H9 (cell line): Measurements from ENCODE around the gene BARX1. TPM values are rescaled to one million over a fixed set of nuclear protein-coding genes. Genes with fewer than 3 reads are reported as not detected.

Source experiments
- DNase-seq: peaks from one replicate; pipeline ENCODE4 v3.0.0-alpha.2; 2017
- H2AFZ ChIP-seq: one replicate; pipeline ENCODE4 v1.6.1; 2013; ENCODE audit warnings: mild to moderate bottlenecking, low read length, control low read depth, moderate library complexity
- H2AK5ac ChIP-seq: 2 replicates; pipeline ENCODE4 v1.6.1; 2013; ENCODE audit warnings: low read length, control low read depth, mixed read lengths; ENCODE audit not compliant: insufficient read length
- H2BK120ac ChIP-seq: one replicate; pipeline ENCODE4 v1.6.1; 2013; ENCODE audit warnings: low read depth, mild to moderate bottlenecking, low read length, control low read depth, inconsistent platforms; ENCODE audit not compliant: poor library complexity, severe bottlenecking
- H2BK12ac ChIP-seq: 2 replicates; pipeline ENCODE4 v1.6.1; 2013; ENCODE audit warnings: low read length, control low read depth, mixed read lengths, low read depth; ENCODE audit not compliant: insufficient read length
- H2BK15ac ChIP-seq: 2 replicates; pipeline ENCODE4 v1.6.1; 2013; ENCODE audit warnings: low read depth, low read length, control low read depth
- H2BK20ac ChIP-seq: one replicate; pipeline ENCODE4 v1.6.1; 2013; ENCODE audit warnings: low read depth, mild to moderate bottlenecking, low read length, control low read depth, inconsistent platforms; ENCODE audit not compliant: poor library complexity, severe bottlenecking
- H2BK5ac ChIP-seq: 2 replicates; pipeline ENCODE4 v1.6.1; 2013; ENCODE audit warnings: low read length, control low read depth, mixed read lengths; ENCODE audit not compliant: insufficient read length
- H3K14ac ChIP-seq: 2 replicates; pipeline ENCODE4 v1.6.1; 2013; ENCODE audit warnings: low read length, control low read depth; ENCODE audit not compliant: insufficient read depth
- H3K18ac ChIP-seq: 2 replicates; pipeline ENCODE4 v1.6.1; 2013; ENCODE audit warnings: low read depth, mild to moderate bottlenecking, mixed read lengths, low read length, control low read depth; ENCODE audit not compliant: insufficient read length
- H3K23ac ChIP-seq: 2 replicates; pipeline ENCODE4 v1.6.1; 2013; ENCODE audit warnings: low read length, control low read depth, mixed read lengths, low read depth; ENCODE audit not compliant: insufficient read length
- H3K23me2 ChIP-seq: 2 replicates; pipeline ENCODE4 v1.6.1; 2013; ENCODE audit warnings: low read depth, mild to moderate bottlenecking, mixed read lengths, low read length, control low read depth; ENCODE audit not compliant: insufficient read length, poor library complexity, severe bottlenecking
- H3K27ac ChIP-seq: 2 replicates; pipeline ENCODE4 v1.5.1; 2013; ENCODE audit warnings: low read length, control low read depth, mixed read lengths, low read depth; ENCODE audit not compliant: insufficient read length
- H3K27me3 ChIP-seq: 2 replicates; pipeline ENCODE4 v1.6.1; 2013; ENCODE audit warnings: low read length, control low read depth, inconsistent platforms; ENCODE audit not compliant: insufficient read depth
- H3K4ac ChIP-seq: 2 replicates; pipeline ENCODE4 v1.6.1; 2013; ENCODE audit warnings: low read depth, mild to moderate bottlenecking, control low read depth, inconsistent platforms, low read length, moderate library complexity
- H3K4me1 ChIP-seq: 2 replicates; pipeline ENCODE4 v1.6.1; 2013; ENCODE audit warnings: low read length, control low read depth, inconsistent platforms; ENCODE audit not compliant: insufficient read depth
- H3K4me2 ChIP-seq: 2 replicates; pipeline ENCODE4 v1.6.1; 2013; ENCODE audit warnings: low read length, control low read depth, mixed read lengths; ENCODE audit not compliant: insufficient read length, insufficient read depth
- H3K56ac ChIP-seq: 2 replicates; pipeline ENCODE4 v1.6.1; 2013; ENCODE audit warnings: low read depth, mild to moderate bottlenecking, mixed read lengths, low read length, control low read depth; ENCODE audit not compliant: insufficient read length
- H3K79me1 ChIP-seq: 2 replicates; pipeline ENCODE4 v1.6.1; 2013; ENCODE audit warnings: low read depth, mild to moderate bottlenecking, moderate library complexity, low read length, control low read depth, inconsistent platforms; ENCODE audit not compliant: insufficient read depth, poor library complexity, severe bottlenecking
- H3K79me2 ChIP-seq: 2 replicates; pipeline ENCODE4 v1.6.1; 2013; ENCODE audit warnings: low read length, control low read depth, inconsistent platforms; ENCODE audit not compliant: insufficient read depth
- H3K9ac ChIP-seq: 2 replicates; pipeline ENCODE4 v1.6.1; 2013; ENCODE audit warnings: low read length, control low read depth, mixed read lengths; ENCODE audit not compliant: insufficient read length; ENCODE audit errors: extremely low read depth
- H3K9me3 ChIP-seq: one replicate; pipeline ENCODE4 v1.6.1; 2013; ENCODE audit warnings: low read depth, low read length, inconsistent platforms; ENCODE audit not compliant: control insufficient read depth
- H3T11ph ChIP-seq: one replicate; pipeline ENCODE4 v1.6.1; 2013; ENCODE audit warnings: mild to moderate bottlenecking, low read length, control low read depth, inconsistent platforms
- H4K20me1 ChIP-seq: one replicate; pipeline ENCODE4 v1.6.1; 2013; ENCODE audit not compliant: control insufficient read depth, insufficient read length, insufficient read depth
- H4K5ac ChIP-seq: 2 replicates; pipeline ENCODE4 v1.6.1; 2013; ENCODE audit warnings: low read depth, mild to moderate bottlenecking, mixed read lengths, low read length, control low read depth; ENCODE audit not compliant: insufficient read length
- H4K8ac ChIP-seq: replicated peaks from 2 replicates; pipeline ENCODE4 v1.6.1; 2013; ENCODE audit warnings: low read length, control low read depth, mixed read lengths, low read depth; ENCODE audit not compliant: insufficient read length
- H4K91ac ChIP-seq: 2 replicates; pipeline ENCODE4 v1.6.1; 2013; ENCODE audit warnings: low read depth, mild to moderate bottlenecking, moderate library complexity, mixed read lengths, low read length, control low read depth; ENCODE audit not compliant: insufficient read length
- H3K27ac Mint-ChIP-seq, 3 experiments: 2 replicates in 2 of 3; 3 replicates in 1 of 3; pipeline ENCODE4 v1.8.0; 2020 to 2021; ENCODE audit warnings: mixed read lengths in 3 of 3, mild to moderate bottlenecking in 1 of 3, moderate library complexity in 1 of 3
- H3K27me3 Mint-ChIP-seq: 2 replicates; pipeline ENCODE4 v1.8.0; 2021; ENCODE audit warnings: low read depth, mild to moderate bottlenecking, moderate library complexity, mixed read lengths
- H3K36me3 Mint-ChIP-seq, 3 experiments: 2 replicates in 2 of 3; 3 replicates in 1 of 3; pipeline ENCODE4 v1.8.0; 2020 to 2021; ENCODE audit warnings: low read depth in 3 of 3, mixed read lengths in 3 of 3; ENCODE audit not compliant: insufficient read depth in 1 of 3
- H3K4me1 Mint-ChIP-seq, 2 experiments: 2 replicates each; pipeline ENCODE4 v1.8.0; 2020; ENCODE audit warnings: mixed read lengths in 2 of 2
- H3K4me3 Mint-ChIP-seq, 2 experiments: 2 replicates in 1 of 2; 3 replicates in 1 of 2; pipeline ENCODE4 v1.8.0; 2020 to 2021; ENCODE audit warnings: mild to moderate bottlenecking in 2 of 2, mixed read lengths in 2 of 2, moderate library complexity in 1 of 2
- H3K9me3 Mint-ChIP-seq, 2 experiments: 2 replicates in 1 of 2; 3 replicates in 1 of 2; pipeline ENCODE4 v1.8.0; 2020; ENCODE audit warnings: mild to moderate bottlenecking in 2 of 2, mixed read lengths in 2 of 2, moderate library complexity in 1 of 2
- WGBS: extraction: QIAGEN DNeasy Blood & Tissue Kit; methylation state at CpG from one replicate; pipeline ENCODE4 v1.1.7; 2013; ENCODE audit warnings: missing lambda C conversion rate, low lambda C conversion rate, mixed read lengths; ENCODE audit not compliant: insufficient read length; ENCODE audit errors: extremely low coverage; 5-methylcytosine and 5-hydroxymethylcytosine counted together
- total RNA-seq: library from RNA; stranded (reverse); gene quantifications from 2 replicates; pipeline ENCODE4 v1.2.1, GENCODE V29; 2021
- TF ChIP-seq, protein P1 (sequence below): fragments of 200-600 bp; sonication (generic); conservative IDR thresholded peaks from 3 replicates; pipeline ENCODE4 v1.8.0; 2021; ENCODE audit warnings: antibody characterized with exemption, mild to moderate bottlenecking

BARX1 gene
- total RNA-seq, 1 experiment from 2014 or later: 1.2 TPM

DNA sequence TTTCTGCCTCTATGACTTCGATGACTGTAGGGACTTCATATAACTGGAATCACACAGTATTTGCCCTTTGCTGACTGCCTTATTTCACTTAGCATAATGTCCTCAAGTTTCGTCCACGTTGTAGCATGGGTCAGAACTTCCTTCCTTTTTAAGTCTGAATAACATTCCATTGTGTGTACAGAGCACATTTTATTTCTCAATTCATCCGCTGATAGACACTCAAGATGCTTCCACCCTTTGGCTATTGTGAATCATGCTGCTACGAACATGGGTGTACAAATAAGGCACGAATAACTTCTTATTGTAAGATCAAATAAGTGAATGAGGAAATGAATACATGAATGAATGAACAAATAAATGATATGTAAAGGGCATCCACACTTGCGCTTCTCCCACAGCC lies 13.0 kb downstream of the BARX1 start:
- no peak overlapping the region; the same call in 1 of the 2 replicates for H3K14ac ChIP-seq
- no peak for DNase-seq
- Mint-ChIP-seq H3K9me3 (peaks cover 2 to 4% of the 10 kb centered on the region in 2 experiments; a peak in 4 of 5 replicates), H3K36me3 (no peaks in the 10 kb centered on the region), H3K4me1 (peaks cover 30 to 35% of the 10 kb centered on the region in 2 experiments), H3K27me3 (peaks cover 99% of the 10 kb centered on the region), H3K4me3 (no peak overlapping the region), H3K27ac (no peak overlapping the region)
- peaks cover 47% of the 10 kb centered on the region for H3K27me3 ChIP-seq
- no peak overlapping the region for H3K9ac ChIP-seq
- TF ChIP-seq, protein P1, sequence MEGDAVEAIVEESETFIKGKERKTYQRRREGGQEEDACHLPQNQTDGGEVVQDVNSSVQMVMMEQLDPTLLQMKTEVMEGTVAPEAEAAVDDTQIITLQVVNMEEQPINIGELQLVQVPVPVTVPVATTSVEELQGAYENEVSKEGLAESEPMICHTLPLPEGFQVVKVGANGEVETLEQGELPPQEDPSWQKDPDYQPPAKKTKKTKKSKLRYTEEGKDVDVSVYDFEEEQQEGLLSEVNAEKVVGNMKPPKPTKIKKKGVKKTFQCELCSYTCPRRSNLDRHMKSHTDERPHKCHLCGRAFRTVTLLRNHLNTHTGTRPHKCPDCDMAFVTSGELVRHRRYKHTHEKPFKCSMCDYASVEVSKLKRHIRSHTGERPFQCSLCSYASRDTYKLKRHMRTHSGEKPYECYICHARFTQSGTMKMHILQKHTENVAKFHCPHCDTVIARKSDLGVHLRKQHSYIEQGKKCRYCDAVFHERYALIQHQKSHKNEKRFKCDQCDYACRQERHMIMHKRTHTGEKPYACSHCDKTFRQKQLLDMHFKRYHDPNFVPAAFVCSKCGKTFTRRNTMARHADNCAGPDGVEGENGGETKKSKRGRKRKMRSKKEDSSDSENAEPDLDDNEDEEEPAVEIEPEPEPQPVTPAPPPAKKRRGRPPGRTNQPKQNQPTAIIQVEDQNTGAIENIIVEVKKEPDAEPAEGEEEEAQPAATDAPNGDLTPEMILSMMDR: no peak
- H2BK20ac ChIP-seq: no peak overlapping the region
- H2BK12ac ChIP-seq: no peak overlapping the region
- H3K56ac ChIP-seq: no peak overlapping the region
- H3T11ph ChIP-seq: no peak overlapping the region
- no peak overlapping the region for H2BK120ac ChIP-seq
- WGBS: no CpG with 5 or more reads among the region's 7 CpGs
- no peaks in the 10 kb centered on the region for H3K79me2 ChIP-seq
- no peaks in the 10 kb centered on the region; the same call in 1 of the 2 replicates for H3K4me1 ChIP-seq
- no peak overlapping the region for H2AFZ ChIP-seq
- no peaks in the 10 kb centered on the region for H3K9me3 ChIP-seq
- H4K5ac ChIP-seq: no peak overlapping the region
- no peak overlapping the region for H2BK15ac ChIP-seq
- no peak overlapping the region for H3K18ac ChIP-seq
- H2BK5ac ChIP-seq: no peak overlapping the region
- H3K27ac ChIP-seq: no peak overlapping the region
- H2AK5ac ChIP-seq: no peak overlapping the region
- peaks cover 8% of the 10 kb centered on the region for H3K23me2 ChIP-seq
- no peaks in the 10 kb centered on the region for H3K79me1 ChIP-seq
- H3K23ac ChIP-seq: no peak overlapping the region
- H4K20me1 ChIP-seq: peaks cover 2% of the 10 kb centered on the region
- no peak overlapping the region for H4K91ac ChIP-seq
- no peak overlapping the region for H3K4me2 ChIP-seq
- no peak overlapping the region for H3K4ac ChIP-seq
- no peak overlapping the region for H4K8ac ChIP-seq
